ENCODE measurements around the gene PAK4. TPM values are rescaled to one million over a fixed set of nuclear protein-coding genes. Genes with fewer than 3 reads are reported as not detected.
A peak's percentile ranks its signal among the peaks of the same experiment; 100 is the strongest.

PAK4 gene
- total and polyA plus RNA-seq, 2 of the 13 experiments (the other 11 are each of a cell fraction or from before 2014, with no cell fraction given) = 9.5 to 17.8 TPM

GRCh38 chr19:39126312-39127187 is 964 bp downstream of the PAK4 start (continued):
- TF ChIP-seq, protein P1, sequence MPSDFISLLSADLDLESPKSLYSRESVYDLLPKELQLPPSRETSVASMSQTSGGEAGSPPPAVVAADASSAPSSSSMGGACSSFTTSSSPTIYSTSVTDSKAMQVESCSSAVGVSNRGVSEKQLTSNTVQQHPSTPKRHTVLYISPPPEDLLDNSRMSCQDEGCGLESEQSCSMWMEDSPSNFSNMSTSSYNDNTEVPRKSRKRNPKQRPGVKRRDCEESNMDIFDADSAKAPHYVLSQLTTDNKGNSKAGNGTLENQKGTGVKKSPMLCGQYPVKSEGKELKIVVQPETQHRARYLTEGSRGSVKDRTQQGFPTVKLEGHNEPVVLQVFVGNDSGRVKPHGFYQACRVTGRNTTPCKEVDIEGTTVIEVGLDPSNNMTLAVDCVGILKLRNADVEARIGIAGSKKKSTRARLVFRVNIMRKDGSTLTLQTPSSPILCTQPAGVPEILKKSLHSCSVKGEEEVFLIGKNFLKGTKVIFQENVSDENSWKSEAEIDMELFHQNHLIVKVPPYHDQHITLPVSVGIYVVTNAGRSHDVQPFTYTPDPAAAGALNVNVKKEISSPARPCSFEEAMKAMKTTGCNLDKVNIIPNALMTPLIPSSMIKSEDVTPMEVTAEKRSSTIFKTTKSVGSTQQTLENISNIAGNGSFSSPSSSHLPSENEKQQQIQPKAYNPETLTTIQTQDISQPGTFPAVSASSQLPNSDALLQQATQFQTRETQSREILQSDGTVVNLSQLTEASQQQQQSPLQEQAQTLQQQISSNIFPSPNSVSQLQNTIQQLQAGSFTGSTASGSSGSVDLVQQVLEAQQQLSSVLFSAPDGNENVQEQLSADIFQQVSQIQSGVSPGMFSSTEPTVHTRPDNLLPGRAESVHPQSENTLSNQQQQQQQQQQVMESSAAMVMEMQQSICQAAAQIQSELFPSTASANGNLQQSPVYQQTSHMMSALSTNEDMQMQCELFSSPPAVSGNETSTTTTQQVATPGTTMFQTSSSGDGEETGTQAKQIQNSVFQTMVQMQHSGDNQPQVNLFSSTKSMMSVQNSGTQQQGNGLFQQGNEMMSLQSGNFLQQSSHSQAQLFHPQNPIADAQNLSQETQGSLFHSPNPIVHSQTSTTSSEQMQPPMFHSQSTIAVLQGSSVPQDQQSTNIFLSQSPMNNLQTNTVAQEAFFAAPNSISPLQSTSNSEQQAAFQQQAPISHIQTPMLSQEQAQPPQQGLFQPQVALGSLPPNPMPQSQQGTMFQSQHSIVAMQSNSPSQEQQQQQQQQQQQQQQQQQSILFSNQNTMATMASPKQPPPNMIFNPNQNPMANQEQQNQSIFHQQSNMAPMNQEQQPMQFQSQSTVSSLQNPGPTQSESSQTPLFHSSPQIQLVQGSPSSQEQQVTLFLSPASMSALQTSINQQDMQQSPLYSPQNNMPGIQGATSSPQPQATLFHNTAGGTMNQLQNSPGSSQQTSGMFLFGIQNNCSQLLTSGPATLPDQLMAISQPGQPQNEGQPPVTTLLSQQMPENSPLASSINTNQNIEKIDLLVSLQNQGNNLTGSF (CRISPR knock-in tag; IDR thresholded peaks at IDR 0.05) = no peak
- TF ChIP-seq ZNF501 (CRISPR knock-in tag; IDR thresholded peaks at IDR 0.05) (0 out of 2 replicates have a peak, but pooled peaks have one; percentile 36), KAT8 (CRISPR knock-in tag; IDR thresholded peaks at IDR 0.05) (no peak), ZNF777 (CRISPR knock-in tag; IDR thresholded peaks at IDR 0.05) (no peak), SIN3A (IDR thresholded peaks at IDR 0.05; ENCODE audit: borderline replicate concordance, low read depth, low read length) (peak; percentile 34; the same call in 1 of the 2 replicates), MXD4 (CRISPR knock-in tag; IDR thresholded peaks at IDR 0.05) (no peak), ZNF891 (CRISPR knock-in tag; IDR thresholded peaks at IDR 0.05) (0 out of 2 replicates have a peak, but pooled peaks have one; percentile 32), YY1 (IDR thresholded peaks at IDR 0.05; ENCODE audit: insufficient read depth, insufficient replicate concordance, low read depth, low read length) (no peak), SNAPC2 (CRISPR knock-in tag; IDR thresholded peaks at IDR 0.05) (no peak), MEIS1 (CRISPR knock-in tag; IDR thresholded peaks at IDR 0.05; ENCODE audit: borderline replicate concordance) (no peak), AGO1 (IDR thresholded peaks at IDR 0.05; ENCODE audit: low read depth, low read length, poor library complexity, severe bottlenecking) (no peak), ZBTB8A (CRISPR knock-in tag; IDR thresholded peaks at IDR 0.05; ENCODE audit: borderline replicate concordance, low read depth) (no peak), HES4 (CRISPR knock-in tag; IDR thresholded peaks at IDR 0.05; ENCODE audit: borderline replicate concordance) (no peak)
- TF ChIP-seq, protein P2, sequence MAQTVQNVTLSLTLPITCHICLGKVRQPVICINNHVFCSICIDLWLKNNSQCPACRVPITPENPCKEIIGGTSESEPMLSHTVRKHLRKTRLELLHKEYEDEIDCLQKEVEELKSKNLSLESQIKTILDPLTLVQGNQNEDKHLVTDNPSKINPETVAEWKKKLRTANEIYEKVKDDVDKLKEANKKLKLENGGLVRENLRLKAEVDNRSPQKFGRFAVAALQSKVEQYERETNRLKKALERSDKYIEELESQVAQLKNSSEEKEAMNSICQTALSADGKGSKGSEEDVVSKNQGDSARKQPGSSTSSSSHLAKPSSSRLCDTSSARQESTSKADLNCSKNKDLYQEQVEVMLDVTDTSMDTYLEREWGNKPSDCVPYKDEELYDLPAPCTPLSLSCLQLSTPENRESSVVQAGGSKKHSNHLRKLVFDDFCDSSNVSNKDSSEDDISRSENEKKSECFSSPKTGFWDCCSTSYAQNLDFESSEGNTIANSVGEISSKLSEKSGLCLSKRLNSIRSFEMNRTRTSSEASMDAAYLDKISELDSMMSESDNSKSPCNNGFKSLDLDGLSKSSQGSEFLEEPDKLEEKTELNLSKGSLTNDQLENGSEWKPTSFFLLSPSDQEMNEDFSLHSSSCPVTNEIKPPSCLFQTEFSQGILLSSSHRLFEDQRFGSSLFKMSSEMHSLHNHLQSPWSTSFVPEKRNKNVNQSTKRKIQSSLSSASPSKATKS (CRISPR knock-in tag; IDR thresholded peaks at IDR 0.05) = no peak
- TF ChIP-seq, protein P3, sequence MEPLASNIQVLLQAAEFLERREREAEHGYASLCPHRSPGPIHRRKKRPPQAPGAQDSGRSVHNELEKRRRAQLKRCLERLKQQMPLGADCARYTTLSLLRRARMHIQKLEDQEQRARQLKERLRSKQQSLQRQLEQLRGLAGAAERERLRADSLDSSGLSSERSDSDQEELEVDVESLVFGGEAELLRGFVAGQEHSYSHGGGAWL (CRISPR knock-in tag; IDR thresholded peaks at IDR 0.05) = no peak

All from HepG2 (cell line).